HCT116 (cell line): ENCODE results near the gene SYNJ1. TPM values are rescaled to one million over a fixed set of nuclear protein-coding genes. Genes with fewer than 3 reads are reported as not detected.

Source experiments
- ATAC-seq: fragments of 200-7000 bp; cut with Tn5 transposase; 2 replicates; pipeline ENCODE4 v1.9.1; 2020; ENCODE audit warnings: mild to moderate bottlenecking, moderate library complexity
- BruUV-seq: library from RNA; stranded (reverse); fragments of 400-500 nt; replicated peaks from 2 replicates; lab custom pipeline; 2021; lab: Mats Ljungman, UMichigan
- CTCF ChIA-PET: fragments of 300-600 bp; sonication (Branson Sonifier 250); formaldehyde crosslinking; loops from one replicate; lab custom pipeline; 2021; ENCODE audit warnings: antibody characterized with exemption; lab: Charles Lee
- POLR2A ChIA-PET: fragments of 300-600, 350-600 bp; sonication (Branson Sonifier 250); formaldehyde crosslinking; loops from one replicate; lab custom pipeline; 2021; ENCODE audit warnings: antibody characterized with exemption; lab: Charles Lee
- RAD21 ChIA-PET, 2 experiments: fragments of 300-600 bp; sonication (Branson Sonifier 250); formaldehyde crosslinking; loops; one replicate each; lab custom pipeline; 2023; ENCODE audit warnings: low total read pairs in 2 of 2; ENCODE audit not compliant: uncharacterized antibody in 2 of 2, unreplicated experiment in 2 of 2, low non-redundant PET in 1 of 2; lab: Charles Lee
- DNase-seq: peaks from one replicate; pipeline ENCODE4 v3.0.0-alpha.2; 2010; ENCODE audit warnings: low read depth, low spot score
- H2AFZ ChIP-seq: fragments of 200-600 bp; shearing (Covaris generic), sonication (generic); 2 replicates; pipeline ENCODE4 v1.6.1; 2017; ENCODE audit warnings: low read depth, mixed run types, mixed read lengths, antibody characterized with exemption, low read length; ENCODE audit not compliant: poor library complexity, severe bottlenecking
- H3K27ac ChIP-seq: 2 replicates; pipeline ENCODE4 v1.5.1; 2012; ENCODE audit warnings: low read depth, low read length
- H3K27me3 ChIP-seq: fragments of 200-600 bp; sonication (generic); 2 replicates; pipeline ENCODE4 v1.6.1; 2016; ENCODE audit warnings: mixed run types, low read length, mixed read lengths; ENCODE audit not compliant: insufficient read depth
- H3K36me3 ChIP-seq, 2 experiments: fragments of 200-500 bp in 1 of 2; fragments of 200-600 bp in 1 of 2; sonication (Bioruptor generic) in 1 of 2; sonication (generic) in 1 of 2; 2 replicates each; pipeline versions ENCODE4 v1.5.1 to v1.6.1; 2014 to 2016; ENCODE audit warnings: low read length in 2 of 2, inconsistent platforms in 1 of 2, mixed read lengths in 1 of 2, mixed run types in 1 of 2; ENCODE audit not compliant: insufficient read depth in 2 of 2, control insufficient read depth in 1 of 2
- H3K4me1 ChIP-seq, 2 experiments: fragments of 200-600 bp in 1 of 2; sonication (generic) in 1 of 2; 2 replicates each; pipeline versions ENCODE4 v1.5.1 to v1.6.1; 2012 to 2017; ENCODE audit warnings: low read length in 2 of 2, inconsistent platforms in 1 of 2, mild to moderate bottlenecking in 1 of 2, mixed read lengths in 1 of 2, mixed run types in 1 of 2, moderate library complexity in 1 of 2; ENCODE audit not compliant: insufficient read depth in 2 of 2, control insufficient read depth in 1 of 2
- H3K4me2 ChIP-seq: fragments of 200-600 bp; sonication (generic); 2 replicates; pipeline ENCODE4 v1.6.1; 2017; ENCODE audit warnings: mixed run types, low read length, mixed read lengths
- H3K4me3 ChIP-seq, 2 experiments: fragments of 200-600 bp in 1 of 2; sonication (generic) in 1 of 2; replicated peaks in 1 of 2; 2 replicates each; pipeline ENCODE4 v1.5.1; 2011 to 2016; ENCODE audit warnings: low read length in 2 of 2, control low read depth in 1 of 2, low read depth in 1 of 2, mild to moderate bottlenecking in 1 of 2, mixed read lengths in 1 of 2, mixed run types in 1 of 2
- H3K79me2 ChIP-seq: fragments of 200-600 bp; sonication (generic); 2 replicates; pipeline ENCODE4 v1.6.1; 2017; ENCODE audit warnings: mild to moderate bottlenecking, mixed run types, low read length, moderate library complexity, mixed read lengths; ENCODE audit not compliant: insufficient read depth
- H3K9ac ChIP-seq: fragments of 200-600 bp; sonication (generic); 2 replicates; pipeline ENCODE4 v1.6.1; 2016; ENCODE audit warnings: low read length, mixed read lengths
- H3K9me2 ChIP-seq: fragments of 200-600 bp; sonication (generic), shearing (Covaris generic); 2 replicates; pipeline ENCODE4 v1.6.1; 2017; ENCODE audit warnings: mixed run types, mild to moderate bottlenecking, moderate library complexity; ENCODE audit not compliant: insufficient read depth
- H3K9me3 ChIP-seq, 2 experiments: fragments of 200-500 bp in 1 of 2; fragments of 200-600 bp in 1 of 2; sonication (Bioruptor generic) in 1 of 2; sonication (generic) in 1 of 2; 2 replicates each; pipeline ENCODE4 v1.6.1; 2014 to 2017; ENCODE audit warnings: low read length in 2 of 2, mixed read lengths in 2 of 2, inconsistent platforms in 1 of 2, low read depth in 1 of 2, mild to moderate bottlenecking in 1 of 2, mixed run types in 1 of 2, moderate library complexity in 1 of 2; ENCODE audit not compliant: control insufficient read depth in 1 of 2, insufficient read depth in 1 of 2
- H4K20me1 ChIP-seq: fragments of 200-600 bp; sonication (generic), shearing (Covaris generic); 2 replicates; pipeline ENCODE4 v1.6.1; 2017; ENCODE audit warnings: mixed run types, mild to moderate bottlenecking, moderate library complexity; ENCODE audit not compliant: insufficient read depth
- ATF3 ChIP-seq: IDR thresholded peaks from 2 replicates; pipeline ENCODE4 v1.6.1; 2012
- CTCF ChIP-seq, 3 experiments: fragments of 200-600 bp in 1 of 3; sonication (generic) in 1 of 3; IDR thresholded peaks in 2 of 3; conservative IDR thresholded peaks in 1 of 3; 2 replicates each; pipeline ENCODE4 v1.5.1; 2012 to 2017; ENCODE audit warnings: low read depth in 2 of 3, low read length in 2 of 3, antibody characterized with exemption in 1 of 3, borderline replicate concordance in 1 of 3, control low read depth in 1 of 3, mild to moderate bottlenecking in 1 of 3, mixed read lengths in 1 of 3, mixed run types in 1 of 3, moderate library complexity in 1 of 3; ENCODE audit not compliant: insufficient read depth in 1 of 3
- ELF1 ChIP-seq: IDR thresholded peaks from 2 replicates; pipeline ENCODE4 v1.6.1; 2012; ENCODE audit warnings: low read depth, borderline replicate concordance
- EZH2 ChIP-seq: fragments of 200-600 bp; sonication (generic); IDR thresholded peaks from 2 replicates; pipeline ENCODE4 v1.6.1; 2017; ENCODE audit warnings: antibody characterized with exemption, mixed run types
- EZH2phosphoT487 ChIP-seq: fragments of 200-600 bp; IDR thresholded peaks from 2 replicates; pipeline ENCODE4 v1.6.1; 2018; ENCODE audit warnings: antibody characterized with exemption, borderline replicate concordance
- JUND ChIP-seq: IDR thresholded peaks from 2 replicates; pipeline ENCODE4 v1.6.1; 2012
- REST ChIP-seq: IDR thresholded peaks from 2 replicates; pipeline ENCODE4 v1.6.1; 2012; ENCODE audit warnings: low read depth
- SIN3A ChIP-seq: IDR thresholded peaks from 2 replicates; pipeline ENCODE4 v1.6.1; 2012; ENCODE audit warnings: low read depth
- SP1 ChIP-seq: IDR thresholded peaks from 2 replicates; pipeline ENCODE4 v1.6.1; 2012; ENCODE audit warnings: low read depth
- TCF7L2 ChIP-seq: IDR thresholded peaks from 2 replicates; pipeline ENCODE4 v1.7.0; 2011; ENCODE audit warnings: borderline replicate concordance, inconsistent platforms; ENCODE audit not compliant: insufficient read depth, insufficient read length; ENCODE audit errors: extremely low read depth
- YY1 ChIP-seq: IDR thresholded peaks from 2 replicates; pipeline ENCODE4 v1.6.1; 2011; ENCODE audit warnings: low read length, low read depth, moderate library complexity, mild to moderate bottlenecking; ENCODE audit not compliant: insufficient replicate concordance; ENCODE audit errors: extremely low read depth
- ZBTB33 ChIP-seq: IDR thresholded peaks from 2 replicates; pipeline ENCODE4 v1.6.1; 2011; ENCODE audit warnings: mild to moderate bottlenecking, low read length, moderate library complexity; ENCODE audit not compliant: insufficient replicate concordance; ENCODE audit errors: extremely low read depth
- ZNF274 ChIP-seq: fragments of 200-500 bp; sonication (Bioruptor generic); IDR thresholded peaks from 2 replicates; pipeline ENCODE4 v1.6.1; 2014; ENCODE audit warnings: mild to moderate bottlenecking, low read depth, low read length, inconsistent platforms
- intact Hi-C: fragments of 100-400 bp; cut with micrococcal nuclease; formaldehyde crosslinking; loops from 2 replicates; pipeline ENCODE4 v1.10.0; 2022
- total RNA-seq: library from RNA; stranded (reverse); gene quantifications from one replicate; pipeline ENCODE4 v1.2.1, GENCODE V29; 2021; ENCODE audit not compliant: unreplicated experiment

Gene SYNJ1
- total RNA-seq, 1 experiment from 2014 or later = 7.2 TPM

- no TSS peak for BruUV-seq
- ChIA-PET RAD21 (no interaction called here), CTCF (no interaction called here), POLR2A (no interaction called here)
- H3K4me3 ChIP-seq = no peak overlapping the region
- no peaks in the 10 kb centered on the region for H3K4me1 ChIP-seq
- intact Hi-C loops = no loop called here
- no peak overlapping the region for H3K9ac ChIP-seq
- ATAC-seq (no peak), DNase-seq (no peak)
- no peak for TF ChIP-seq SP1
- TF ChIP-seq CTCF (IDR thresholded peaks at IDR 0.05 in 2 of 3, conservative IDR thresholded peaks at IDR 0.05 in 1 of 3; ENCODE audit: borderline replicate concordance in 1 of 3, insufficient read depth in 1 of 3, low read depth in 2 of 3, low read length in 2 of 3) = no peak
- no peak for TF ChIP-seq YY1
- no peak for TF ChIP-seq EZH2
- no peak for TF ChIP-seq REST
- no peak for TF ChIP-seq ZNF274
- no peak for TF ChIP-seq JUND
- TF ChIP-seq SIN3A = no peak
- TF ChIP-seq EZH2phosphoT487 = no peak
- no peak for TF ChIP-seq ATF3
- TF ChIP-seq ELF1 = no peak
- TF ChIP-seq ZBTB33 = no peak
- no peak for TF ChIP-seq TCF7L2
- no peaks in the 10 kb centered on the region for H3K36me3 ChIP-seq
- no peak overlapping the region for H3K27ac ChIP-seq
- H4K20me1 ChIP-seq = no peaks in the 10 kb centered on the region
- H3K9me3 ChIP-seq = no peaks in the 10 kb centered on the region
- no peak overlapping the region for H3K4me2 ChIP-seq
- no peak overlapping the region for H2AFZ ChIP-seq
- H3K79me2 ChIP-seq = no peaks in the 10 kb centered on the region
- H3K9me2 ChIP-seq = no peaks in the 10 kb centered on the region
- H3K27me3 ChIP-seq = no peaks in the 10 kb centered on the region
These were observed 79.6 kb downstream of the SYNJ1 start for GRCh38 chr21:32648165-32648564.
